ENCODE measurements around the gene FCF1.

The FCF1 gene

DNA sequence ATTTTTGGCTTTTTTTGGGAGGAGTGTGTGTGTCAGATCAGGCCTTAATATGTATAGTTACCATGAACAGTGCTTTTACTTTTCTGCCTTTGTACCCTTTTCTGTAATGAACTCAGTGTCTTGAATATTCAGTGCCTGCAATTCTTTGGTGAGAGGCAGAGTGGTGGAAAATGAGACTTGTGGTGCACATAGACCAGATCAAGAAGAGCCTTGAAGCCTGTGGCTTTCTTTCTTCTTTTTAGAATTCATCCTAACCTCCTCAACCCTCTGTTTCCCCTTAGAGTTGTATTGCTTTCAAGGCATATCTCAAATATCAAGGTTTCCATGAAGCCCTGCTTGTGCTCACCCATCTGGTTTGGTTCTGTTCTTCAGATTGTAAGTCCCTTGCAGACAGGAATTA is 52.8 kb downstream of the FCF1 start:
- DNase-seq (ENCODE audit: low read depth): no peak

DNA sequence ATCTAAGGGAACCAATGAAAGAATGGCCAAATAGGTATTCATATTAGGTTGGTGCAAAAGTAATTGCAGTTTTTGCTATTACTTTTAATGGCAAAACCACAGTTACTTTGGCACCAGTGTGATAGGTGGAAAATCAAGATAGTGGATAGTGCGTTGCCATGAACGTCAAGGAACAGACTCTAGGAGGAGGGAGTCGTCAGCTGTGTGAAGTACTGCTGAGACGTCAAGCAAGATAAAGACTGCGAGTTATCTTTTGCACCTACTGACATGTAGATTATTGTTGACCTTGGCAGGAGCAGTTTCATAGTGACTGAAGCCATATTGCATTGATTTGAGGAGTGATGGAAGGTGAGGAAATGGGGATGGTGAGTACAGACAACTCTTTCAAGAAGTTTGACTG is 58.5 kb downstream of the FCF1 start:
- DNase-seq (ENCODE audit: low read depth): no peak

DNA sequence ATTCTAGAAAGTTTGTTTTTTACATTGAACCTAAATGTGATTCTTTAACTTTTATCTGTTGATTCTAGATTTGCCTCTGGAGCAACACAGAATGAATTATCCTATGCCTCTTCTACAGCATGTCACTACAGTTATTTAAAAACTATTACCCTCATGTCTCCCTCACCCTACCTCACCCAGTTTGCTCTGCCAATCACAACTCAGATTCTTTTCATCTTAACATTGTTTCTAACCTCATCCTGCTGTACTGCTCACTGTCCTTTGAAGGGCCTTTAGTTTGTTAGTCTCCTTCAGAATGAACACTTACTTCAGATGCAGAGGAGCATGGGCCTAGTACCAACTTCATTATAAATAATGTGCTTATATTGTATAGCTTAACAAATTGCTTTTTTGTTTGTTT is 71.7 kb downstream of the FCF1 start:
- DNase-seq (ENCODE audit: low read depth): no peak

DNA sequence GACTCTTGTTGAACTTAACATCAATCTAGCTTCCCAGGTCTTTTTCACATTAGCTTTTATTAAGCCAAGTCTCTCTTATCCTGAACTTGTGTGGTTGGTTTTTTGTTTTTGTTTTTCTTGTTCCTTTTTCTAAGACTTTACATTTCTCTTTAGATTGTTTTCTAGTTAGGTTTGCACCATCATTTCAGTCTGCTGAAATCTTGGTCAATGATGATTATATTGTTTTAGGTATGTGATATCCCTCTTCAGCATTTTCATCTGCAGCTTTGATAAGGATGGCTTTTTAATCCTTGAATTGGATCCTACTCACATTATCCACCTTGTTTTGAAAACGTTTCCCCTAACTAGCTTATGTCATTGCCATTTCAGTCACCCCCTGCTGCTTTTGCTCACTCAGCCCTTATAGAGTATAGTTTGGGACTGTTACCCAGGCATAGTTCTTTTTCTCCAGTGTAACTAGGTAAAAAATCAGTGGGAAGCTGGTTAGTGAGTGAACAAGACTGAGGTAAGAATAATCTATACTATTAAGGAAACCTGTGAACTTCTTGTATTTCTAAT is 72.2 kb downstream of the FCF1 start:
- no peak for DNase-seq (ENCODE audit: low read depth)

DNA sequence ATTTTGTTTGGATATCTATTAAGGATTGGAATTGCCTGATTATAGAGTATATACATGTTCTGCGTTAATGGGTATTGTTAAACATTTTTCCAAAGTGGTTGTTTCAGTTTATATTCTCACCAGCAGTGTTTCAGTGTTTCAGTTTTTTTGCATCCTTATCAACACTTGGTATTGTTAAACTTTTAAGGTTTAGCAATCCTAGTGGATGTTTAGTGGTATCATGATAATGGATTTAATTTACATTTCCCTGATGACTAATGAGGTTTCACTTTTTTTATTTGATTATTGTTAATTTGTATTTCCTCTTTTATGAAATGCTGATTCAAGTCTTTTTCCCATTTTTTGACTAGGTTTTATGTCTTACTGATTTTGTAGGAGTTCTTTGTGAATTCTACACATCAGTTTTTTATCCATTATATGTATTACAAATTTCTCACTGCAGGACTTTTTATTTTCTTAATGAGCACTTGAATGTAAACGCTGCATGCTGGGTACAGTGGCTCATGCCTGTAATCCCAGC is 73.9 kb downstream of the FCF1 start:
- no peak for DNase-seq (ENCODE audit: low read depth)

Measured in HS-27A (cell line).